SK-N-SH (cell line): ENCODE data around the gene SHISA4. TPM values are rescaled to one million over a fixed set of nuclear protein-coding genes. Genes with fewer than 3 reads are reported as not detected.

Experiments used
- CTCF ChIA-PET: fragments of 300-600, 350-600 bp; formaldehyde crosslinking; extraction: SDS; loops from one replicate; lab custom pipeline; 2021; lab: Yijun Ruan, JAX
- POLR2A ChIA-PET: fragments of 350-600 bp; sonication (Branson Sonifier 250); formaldehyde crosslinking; extraction: SDS; loops from one replicate; lab custom pipeline; 2020; ENCODE audit warnings: antibody characterized with exemption, inconsistent platforms; lab: Yijun Ruan, JAX
- DNase-seq: peaks from one replicate; pipeline ENCODE4 v3.0.0; 2012
- H2AFZ ChIP-seq: fragments of 200-600 bp; sonication (generic); 2 replicates; pipeline ENCODE4 v1.8.1; 2016; ENCODE audit warnings: antibody characterized with exemption, mild to moderate bottlenecking, low read depth
- H3F3A ChIP-seq: fragments of 200-600 bp; sonication (generic); replicated peaks from 2 replicates; pipeline ENCODE3; 2016; ENCODE audit warnings: antibody characterized with exemption, mild to moderate bottlenecking; ENCODE audit not compliant: insufficient read depth
- H3K27ac ChIP-seq, 2 experiments: fragments of 200-500 bp in 1 of 2; fragments of 200-600 bp in 1 of 2; sonication (Bioruptor generic) in 1 of 2; sonication (generic), shearing (Covaris generic) in 1 of 2; 2 replicates each; pipeline versions ENCODE4 v1.5.1 to v1.6.1; 2014 to 2016; ENCODE audit warnings: low read depth in 2 of 2, inconsistent platforms in 1 of 2, low read length in 1 of 2, mild to moderate bottlenecking in 1 of 2, mixed read lengths in 1 of 2
- H3K27me3 ChIP-seq: fragments of 200-600 bp; sonication (generic), shearing (Covaris generic); 2 replicates; pipeline ENCODE4 v1.6.1; 2016; ENCODE audit warnings: mixed run types; ENCODE audit not compliant: insufficient read depth
- H3K36me3 ChIP-seq, 2 experiments: fragments of 200-500 bp in 1 of 2; fragments of 200-600 bp in 1 of 2; sonication (Bioruptor generic) in 1 of 2; sonication (generic) in 1 of 2; replicated peaks in 1 of 2; 2 replicates each; pipeline versions ENCODE3 to v1.5.1; 2014 to 2016; ENCODE audit warnings: low read length in 1 of 2, mild to moderate bottlenecking in 1 of 2; ENCODE audit not compliant: insufficient read depth in 2 of 2, control insufficient read depth in 1 of 2
- H3K4me1 ChIP-seq, 2 experiments: fragments of 200-500 bp in 1 of 2; fragments of 200-600 bp in 1 of 2; sonication (Bioruptor generic) in 1 of 2; sonication (generic), shearing (Covaris generic) in 1 of 2; 2 replicates each; pipeline versions ENCODE4 v1.5.1 to v1.6.1; 2014 to 2016; ENCODE audit warnings: low read depth in 1 of 2, low read length in 1 of 2, mixed run types in 1 of 2; ENCODE audit not compliant: insufficient read depth in 2 of 2, control insufficient read depth in 1 of 2
- H3K4me2 ChIP-seq: fragments of 200-600 bp; sonication (generic), shearing (Covaris generic); 2 replicates; pipeline ENCODE4 v1.6.1; 2017; ENCODE audit warnings: mixed run types
- H3K4me3 ChIP-seq, 2 experiments: fragments of 200-500 bp in 1 of 2; fragments of 200-600 bp in 1 of 2; sonication (Bioruptor generic) in 1 of 2; sonication (generic), shearing (Covaris generic) in 1 of 2; 2 replicates each; pipeline versions ENCODE4 v1.5.1 to v1.8.1; 2014 to 2016; ENCODE audit warnings: low read depth in 2 of 2, inconsistent platforms in 1 of 2, low read length in 1 of 2, mild to moderate bottlenecking in 1 of 2, mixed read lengths in 1 of 2, moderate library complexity in 1 of 2
- H3K79me2 ChIP-seq: fragments of 200-600 bp; sonication (generic); 2 replicates; pipeline ENCODE4 v1.8.1; 2017; ENCODE audit warnings: mild to moderate bottlenecking; ENCODE audit not compliant: insufficient read depth
- H3K9ac ChIP-seq: fragments of 200-600 bp; sonication (generic); 2 replicates; pipeline ENCODE4 v1.6.1; 2017; ENCODE audit warnings: mixed run types
- H3K9me2 ChIP-seq: fragments of 200-600 bp; sonication (generic); 2 replicates; pipeline ENCODE4 v1.6.1; 2017; ENCODE audit warnings: mixed run types
- H3K9me3 ChIP-seq: fragments of 200-600 bp; sonication (generic); 2 replicates; pipeline ENCODE4 v1.6.1; 2017; ENCODE audit warnings: mixed run types, mild to moderate bottlenecking, moderate library complexity
- H4K20me1 ChIP-seq: fragments of 200-600 bp; sonication (generic); 2 replicates; pipeline ENCODE4 v1.6.1; 2017; ENCODE audit warnings: mild to moderate bottlenecking, mixed run types; ENCODE audit not compliant: insufficient read depth
- CHD2 ChIP-seq: fragments of 150-350 bp; IDR thresholded peaks from 2 replicates; pipeline ENCODE4 v1.6.1; 2018; ENCODE audit warnings: low read length; ENCODE audit not compliant: partially characterized antibody
- ELF1 ChIP-seq: IDR thresholded peaks from 2 replicates; pipeline ENCODE4 v1.4.0; 2012
- EZH2phosphoT487 ChIP-seq: fragments of 200-600 bp; sonication (generic); IDR thresholded peaks from 2 replicates; pipeline ENCODE4 v1.6.1; 2017; ENCODE audit warnings: low read depth, mixed run types, mild to moderate bottlenecking, antibody characterized with exemption, moderate library complexity, borderline replicate concordance
- FOSL2 ChIP-seq: IDR thresholded peaks from 2 replicates; pipeline ENCODE4 v1.4.0; 2012; ENCODE audit warnings: low read depth, mild to moderate bottlenecking, moderate library complexity, borderline replicate concordance
- GABPA ChIP-seq: IDR thresholded peaks from 2 replicates; pipeline ENCODE4 v1.4.0; 2012; ENCODE audit warnings: low read depth, mild to moderate bottlenecking
- GATA2 ChIP-seq: sonication (generic); formaldehyde crosslinking; IDR thresholded peaks from 2 replicates; pipeline ENCODE4 v1.5.0; 2020; ENCODE audit warnings: mild to moderate bottlenecking, missing genetic modification reagents
- MEF2A ChIP-seq: IDR thresholded peaks from 2 replicates; pipeline ENCODE4 v1.4.0; 2012; ENCODE audit warnings: low read depth, borderline replicate concordance
- MXI1 ChIP-seq: IDR thresholded peaks from 2 replicates; pipeline ENCODE4 v1.6.1; 2012; ENCODE audit warnings: mild to moderate bottlenecking, low read depth, low read length, improper control_type of control experiment
- NFIC ChIP-seq: IDR thresholded peaks from 2 replicates; pipeline ENCODE4 v1.4.0; 2012; ENCODE audit warnings: borderline replicate concordance
- NRF1 ChIP-seq: IDR thresholded peaks from 2 replicates; pipeline ENCODE4 v1.6.1; 2012; ENCODE audit warnings: low read depth, mild to moderate bottlenecking, low read length
- RCOR1 ChIP-seq: fragments of 150-350 bp; IDR thresholded peaks from 2 replicates; pipeline ENCODE4 v1.6.1; 2017; ENCODE audit warnings: antibody characterized with exemption, low read length
- RXRA ChIP-seq: IDR thresholded peaks from 2 replicates; pipeline ENCODE4 v1.4.0; 2012; ENCODE audit warnings: low read depth, mild to moderate bottlenecking, borderline replicate concordance
- SIN3A ChIP-seq: IDR thresholded peaks from 2 replicates; pipeline ENCODE4 v1.6.1; 2012; ENCODE audit warnings: low read depth, mild to moderate bottlenecking, low read length, moderate library complexity, borderline replicate concordance
- SMC3 ChIP-seq: IDR thresholded peaks from 2 replicates; pipeline ENCODE4 v1.6.1; 2012; ENCODE audit warnings: low read depth, low read length, improper control_type of control experiment
- TCF12 ChIP-seq: IDR thresholded peaks from 2 replicates; pipeline ENCODE4 v1.4.0; 2012
- TEAD4 ChIP-seq: IDR thresholded peaks from 2 replicates; pipeline ENCODE4 v1.4.0; 2012; ENCODE audit warnings: mild to moderate bottlenecking, borderline replicate concordance; ENCODE audit not compliant: insufficient read depth
- YY1 ChIP-seq: IDR thresholded peaks from 2 replicates; pipeline ENCODE4 v1.4.0; 2012; ENCODE audit warnings: low read depth, mild to moderate bottlenecking
- WGBS: methylation state at CpG from one replicate; pipeline ENCODE4 v1.1.6; 2017; ENCODE audit warnings: low lambda C conversion rate; 5-methylcytosine and 5-hydroxymethylcytosine counted together
- polyA plus RNA-seq, 3 experiments: library from polyadenylated mRNA; depleted of rRNA; stranded (reverse); fragments of >200 nt; gene quantifications; 2 replicates each; pipeline ENCODE4 v1.2.3, GENCODE V29; 2012
- TF ChIP-seq, protein P1 (sequence below): IDR thresholded peaks from 2 replicates; pipeline ENCODE4 v1.4.0; 2012; ENCODE audit warnings: low read depth
- TF ChIP-seq, protein P2 (sequence below): IDR thresholded peaks from 2 replicates; pipeline ENCODE4 v1.4.0; 2012; ENCODE audit warnings: low read depth, borderline replicate concordance
- TF ChIP-seq, protein P3 (sequence below): fragments of 150-350 bp; IDR thresholded peaks from 2 replicates; pipeline ENCODE4 v1.6.1; 2016; ENCODE audit warnings: mild to moderate bottlenecking, low read depth, low read length

The SHISA4 gene
- polyA plus RNA-seq, 1 of the 3 experiments (the other 2 are of a cell fraction) = 42.1 TPM

DNA sequence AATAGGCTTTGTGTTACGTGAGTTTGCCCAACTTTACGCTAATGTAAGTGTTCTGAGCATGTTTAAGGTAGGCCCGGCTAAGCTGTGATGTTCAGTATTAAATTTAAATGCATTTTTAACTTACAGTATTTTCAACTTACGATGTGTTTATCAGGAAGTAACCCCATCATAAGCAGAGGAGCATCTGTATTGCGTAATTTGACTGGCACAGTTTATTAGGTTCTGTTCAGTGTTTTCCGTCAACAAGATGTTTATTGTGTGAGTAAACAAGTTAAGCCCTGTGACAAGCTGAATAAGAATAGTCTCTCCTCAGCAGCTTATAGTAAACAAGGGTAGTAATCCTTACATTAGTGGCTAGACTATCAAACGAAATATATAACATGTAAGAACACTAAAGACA is 27.2 kb upstream of the SHISA4 start (continued):
- TF ChIP-seq NFIC (no peak), RXRA (no peak), YY1 (no peak), GATA2 (no peak), TCF12 (no peak)

GRCh38 chr1:201870397-201870796 is 18.3 kb upstream of the SHISA4 start:
- Histone ChIP-seq H3K4me3 (no peak overlapping the region), H3K4me1 (no peaks in the 10 kb centered on the region), H3K4me2 (no peak overlapping the region), H3K9me3 (no peaks in the 10 kb centered on the region), H3K36me3 (peaks cover 74 to 85% of the 10 kb centered on the region in 2 experiments), H3K27ac (no peak overlapping the region), H4K20me1 (no peaks in the 10 kb centered on the region), H2AFZ (no peak overlapping the region), H3K79me2 (0 out of 2 replicates have a peak, but pooled peaks cover 3% of the 10 kb centered on the region), H3K9ac (no peak overlapping the region), H3K9me2 (no peaks in the 10 kb centered on the region), H3K27me3 (no peaks in the 10 kb centered on the region), H3F3A (peaks cover 27% of the 10 kb centered on the region)
- DNase-seq = no peak
- ChIA-PET POLR2A (no interaction called here), CTCF (interaction anchor here (4.7 to 16.1 kb wide), 2 partner anchors 8 to 23 kb away, joined by 29 to 222 read pairs; partner anchors contain the start of gene SHISA4)
- 95% methylated on average over 10 of the region's 10 CpGs for WGBS
- TF ChIP-seq GABPA (no peak), EZH2phosphoT487 (no peak), CHD2 (no peak), FOSL2 (no peak), SMC3 (no peak), ELF1 (no peak), MXI1 (no peak), YY1 (no peak), SIN3A (no peak), TEAD4 (no peak), GATA2 (no peak), NFIC (no peak), RCOR1 (no peak), MEF2A (no peak), NRF1 (no peak)
- TF ChIP-seq, protein P1, sequence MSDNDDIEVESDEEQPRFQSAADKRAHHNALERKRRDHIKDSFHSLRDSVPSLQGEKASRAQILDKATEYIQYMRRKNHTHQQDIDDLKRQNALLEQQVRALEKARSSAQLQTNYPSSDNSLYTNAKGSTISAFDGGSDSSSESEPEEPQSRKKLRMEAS = no peak
- TF ChIP-seq, protein P2, sequence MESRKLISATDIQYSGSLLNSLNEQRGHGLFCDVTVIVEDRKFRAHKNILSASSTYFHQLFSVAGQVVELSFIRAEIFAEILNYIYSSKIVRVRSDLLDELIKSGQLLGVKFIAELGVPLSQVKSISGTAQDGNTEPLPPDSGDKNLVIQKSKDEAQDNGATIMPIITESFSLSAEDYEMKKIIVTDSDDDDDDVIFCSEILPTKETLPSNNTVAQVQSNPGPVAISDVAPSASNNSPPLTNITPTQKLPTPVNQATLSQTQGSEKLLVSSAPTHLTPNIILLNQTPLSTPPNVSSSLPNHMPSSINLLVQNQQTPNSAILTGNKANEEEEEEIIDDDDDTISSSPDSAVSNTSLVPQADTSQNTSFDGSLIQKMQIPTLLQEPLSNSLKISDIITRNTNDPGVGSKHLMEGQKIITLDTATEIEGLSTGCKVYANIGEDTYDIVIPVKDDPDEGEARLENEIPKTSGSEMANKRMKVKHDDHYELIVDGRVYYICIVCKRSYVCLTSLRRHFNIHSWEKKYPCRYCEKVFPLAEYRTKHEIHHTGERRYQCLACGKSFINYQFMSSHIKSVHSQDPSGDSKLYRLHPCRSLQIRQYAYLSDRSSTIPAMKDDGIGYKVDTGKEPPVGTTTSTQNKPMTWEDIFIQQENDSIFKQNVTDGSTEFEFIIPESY = no peak
- TF ChIP-seq, protein P3, sequence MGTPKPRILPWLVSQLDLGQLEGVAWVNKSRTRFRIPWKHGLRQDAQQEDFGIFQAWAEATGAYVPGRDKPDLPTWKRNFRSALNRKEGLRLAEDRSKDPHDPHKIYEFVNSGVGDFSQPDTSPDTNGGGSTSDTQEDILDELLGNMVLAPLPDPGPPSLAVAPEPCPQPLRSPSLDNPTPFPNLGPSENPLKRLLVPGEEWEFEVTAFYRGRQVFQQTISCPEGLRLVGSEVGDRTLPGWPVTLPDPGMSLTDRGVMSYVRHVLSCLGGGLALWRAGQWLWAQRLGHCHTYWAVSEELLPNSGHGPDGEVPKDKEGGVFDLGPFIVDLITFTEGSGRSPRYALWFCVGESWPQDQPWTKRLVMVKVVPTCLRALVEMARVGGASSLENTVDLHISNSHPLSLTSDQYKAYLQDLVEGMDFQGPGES = no peak
